Activated CD8-positive, alpha-beta memory T cell treated with anti-CD3 and anti-CD28 coated beads, Interleukin-2, amount 10 ng/mL, durations not matched to agents 7 days and 5 days (primary cell): ENCODE measurements around the gene PEPD. TPM values are rescaled to one million over a fixed set of nuclear protein-coding genes. Genes with fewer than 3 reads are reported as not detected.

Experiments
- ATAC-seq: fragments of 150-1000 bp; cut with Tn5 transposase; one replicate; pipeline ENCODE4 v1.10.0; 2021; ENCODE audit warnings: moderate library complexity
- CTCF ChIA-PET: fragments of 350-600 bp; sonication (Branson Sonifier 250); formaldehyde crosslinking; loops from one replicate; lab custom pipeline; 2021; ENCODE audit warnings: antibody characterized with exemption; lab: Charles Lee
- DNase-seq: peaks from one replicate; pipeline ENCODE4 v3.0.0-alpha.2; 2020
- H3K27ac Mint-ChIP-seq: one replicate; pipeline ENCODE4 v1.8.0; 2021; ENCODE audit warnings: mild to moderate bottlenecking, mixed read lengths
- H3K27me3 Mint-ChIP-seq: one replicate; pipeline ENCODE4 v1.8.0; 2021; ENCODE audit warnings: mixed read lengths
- H3K36me3 Mint-ChIP-seq: one replicate; pipeline ENCODE4 v1.8.0; 2021; ENCODE audit warnings: mild to moderate bottlenecking, mixed read lengths
- H3K4me1 Mint-ChIP-seq: one replicate; pipeline ENCODE4 v1.8.0; 2021; ENCODE audit warnings: mixed read lengths
- H3K4me3 Mint-ChIP-seq: one replicate; pipeline ENCODE4 v1.8.0; 2021; ENCODE audit warnings: mild to moderate bottlenecking, moderate library complexity, mixed read lengths
- H3K9me3 Mint-ChIP-seq: one replicate; pipeline ENCODE4 v1.8.0; 2022; ENCODE audit warnings: low read depth, mixed read lengths
- total RNA-seq, 2 experiments: library from RNA; stranded (reverse); gene quantifications; one replicate each; pipeline ENCODE4 v1.2.3, GENCODE V29; 2021

Gene PEPD
- total RNA-seq, 2 experiments from 2014 or later: 14.9 to 20.3 TPM

DNA sequence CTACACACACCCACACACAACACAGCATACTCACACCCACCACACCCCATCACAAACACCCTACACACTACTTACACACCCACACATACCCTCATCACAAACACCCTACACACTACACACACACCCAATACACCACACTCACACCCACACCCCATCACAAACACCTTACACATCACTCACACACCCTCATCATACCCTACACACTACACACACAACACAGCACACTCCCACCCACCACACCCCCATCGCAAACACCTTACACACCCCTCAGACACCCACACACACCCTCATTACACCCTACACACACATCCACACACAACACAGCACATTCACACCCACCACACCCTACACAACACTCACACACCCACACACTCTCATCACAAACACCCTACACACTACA is 15.8 kb downstream of the PEPD start:
- Mint-ChIP-seq H3K27me3 (no peaks in the 10 kb centered on the region), H3K36me3 (no peaks in the 10 kb centered on the region), H3K9me3 (no peaks in the 10 kb centered on the region), H3K4me1 (peaks cover 9% of the 10 kb centered on the region), H3K27ac (peak overlapping the region; percentile 2), H3K4me3 (no peak overlapping the region)
- no peak for ATAC-seq
- CTCF ChIA-PET: no interaction called here
- no peak for DNase-seq

DNA sequence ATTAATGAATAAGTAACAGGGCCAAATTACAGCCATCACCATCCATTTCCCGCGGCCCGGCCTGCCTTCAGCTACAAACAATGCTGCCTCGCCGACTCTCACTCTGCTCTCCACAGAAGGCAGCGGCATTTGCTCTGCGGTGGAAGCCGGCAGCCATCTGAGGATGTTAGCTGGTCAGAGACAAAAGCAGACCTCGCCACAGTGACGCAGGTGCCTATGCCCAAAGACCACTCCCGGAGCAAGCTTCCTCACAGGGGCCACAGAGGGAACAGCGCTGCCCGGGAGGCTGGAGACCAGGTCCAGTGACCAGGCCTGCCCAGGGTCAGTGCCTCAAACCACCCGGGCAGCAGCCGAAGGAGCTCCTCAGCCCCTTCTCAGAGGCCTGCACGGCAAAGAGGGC is 16.4 kb downstream of the PEPD start:
- CTCF ChIA-PET: interaction anchor here (1.6 kb wide), 1 partner anchor 74 kb away, joined by 4 read pairs; no protein-coding TSS in a partner anchor
- Mint-ChIP-seq H3K27me3 (no peaks in the 10 kb centered on the region), H3K9me3 (no peaks in the 10 kb centered on the region), H3K4me3 (no peak overlapping the region), H3K4me1 (peaks cover 9% of the 10 kb centered on the region), H3K27ac (no peak overlapping the region), H3K36me3 (no peaks in the 10 kb centered on the region)
- no peak for DNase-seq
- ATAC-seq: no peak

DNA sequence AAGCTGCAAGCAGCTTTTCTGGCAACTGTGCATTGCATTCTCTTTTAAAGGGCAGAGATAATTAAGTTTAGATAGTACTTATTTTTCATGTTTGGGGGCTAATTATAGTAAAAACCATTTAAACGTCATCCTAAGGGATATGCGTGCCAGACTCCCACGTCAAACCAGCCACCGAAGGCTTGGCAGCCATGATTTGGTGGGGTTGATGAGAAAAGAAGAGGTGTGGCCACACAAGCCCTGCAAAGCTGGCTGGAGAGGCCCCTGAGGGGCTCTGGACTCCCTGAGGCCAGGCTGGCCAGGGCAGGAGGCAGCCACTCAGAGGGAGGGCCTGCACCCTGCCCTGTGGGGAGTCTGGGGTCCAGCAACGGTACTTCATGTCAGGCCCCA is 17.5 kb downstream of the PEPD start:
- Mint-ChIP-seq H3K9me3 (no peaks in the 10 kb centered on the region), H3K27ac (no peak overlapping the region), H3K36me3 (no peaks in the 10 kb centered on the region), H3K4me1 (peaks cover 9% of the 10 kb centered on the region), H3K4me3 (no peak overlapping the region), H3K27me3 (no peaks in the 10 kb centered on the region)
- ATAC-seq (no peak), DNase-seq (no peak)
- CTCF ChIA-PET: interaction anchor here (1.6 kb wide), 1 partner anchor 73 kb away, joined by 4 read pairs; no protein-coding TSS in a partner anchor

- Mint-ChIP-seq H3K9me3 (no peaks in the 10 kb centered on the region), H3K4me3 (no peak overlapping the region), H3K4me1 (peaks cover 9% of the 10 kb centered on the region), H3K36me3 (no peaks in the 10 kb centered on the region), H3K27me3 (no peaks in the 10 kb centered on the region), H3K27ac (no peak overlapping the region)
- CTCF ChIA-PET: interaction anchor here (1.6 kb wide), 1 partner anchor 73 kb away, joined by 4 read pairs; no protein-coding TSS in a partner anchor
- DNase-seq (no peak), ATAC-seq (no peak)
Measured at GRCh38 chr19:33503433-33504057, 18.0 kb downstream of the PEPD start.

- CTCF ChIA-PET: no interaction called here
- ATAC-seq (no peak), DNase-seq (no peak)
- H3K27ac Mint-ChIP-seq: no peak overlapping the region
- H3K4me1 Mint-ChIP-seq: peaks cover 9% of the 10 kb centered on the region
- H3K27me3 Mint-ChIP-seq: no peaks in the 10 kb centered on the region
- H3K36me3 Mint-ChIP-seq: no peaks in the 10 kb centered on the region
- no peak overlapping the region for H3K4me3 Mint-ChIP-seq
- H3K9me3 Mint-ChIP-seq: no peaks in the 10 kb centered on the region
Measured at GRCh38 chr19:33503030-33503429, 18.6 kb downstream of the PEPD start.

DNA sequence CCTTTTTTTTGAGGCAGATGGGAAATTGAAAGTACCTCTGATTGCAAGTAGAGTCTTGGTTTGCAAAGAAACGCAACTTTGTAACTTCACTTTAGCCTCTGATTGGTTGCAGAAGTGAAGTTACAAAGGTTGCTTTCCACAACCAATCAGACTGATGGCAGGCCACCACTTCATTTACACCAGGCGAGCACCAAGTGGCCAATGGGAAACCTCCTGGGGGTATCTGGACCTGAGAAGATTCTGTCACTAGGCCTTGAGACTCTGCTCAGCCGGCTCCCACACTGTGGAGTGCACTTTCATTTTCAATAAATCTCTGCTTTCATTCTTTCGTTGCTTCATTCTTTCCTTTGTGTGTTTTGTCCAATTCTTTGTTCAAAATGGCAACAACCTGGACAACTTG is 19.1 kb downstream of the PEPD start:
- ATAC-seq (no peak), DNase-seq (no peak)
- no peaks in the 10 kb centered on the region for H3K27me3 Mint-ChIP-seq
- H3K27ac Mint-ChIP-seq: no peak overlapping the region
- peaks cover 9% of the 10 kb centered on the region for H3K4me1 Mint-ChIP-seq
- H3K9me3 Mint-ChIP-seq: no peaks in the 10 kb centered on the region
- H3K4me3 Mint-ChIP-seq: no peak overlapping the region
- no peaks in the 10 kb centered on the region for H3K36me3 Mint-ChIP-seq
- CTCF ChIA-PET: no interaction called here

DNA sequence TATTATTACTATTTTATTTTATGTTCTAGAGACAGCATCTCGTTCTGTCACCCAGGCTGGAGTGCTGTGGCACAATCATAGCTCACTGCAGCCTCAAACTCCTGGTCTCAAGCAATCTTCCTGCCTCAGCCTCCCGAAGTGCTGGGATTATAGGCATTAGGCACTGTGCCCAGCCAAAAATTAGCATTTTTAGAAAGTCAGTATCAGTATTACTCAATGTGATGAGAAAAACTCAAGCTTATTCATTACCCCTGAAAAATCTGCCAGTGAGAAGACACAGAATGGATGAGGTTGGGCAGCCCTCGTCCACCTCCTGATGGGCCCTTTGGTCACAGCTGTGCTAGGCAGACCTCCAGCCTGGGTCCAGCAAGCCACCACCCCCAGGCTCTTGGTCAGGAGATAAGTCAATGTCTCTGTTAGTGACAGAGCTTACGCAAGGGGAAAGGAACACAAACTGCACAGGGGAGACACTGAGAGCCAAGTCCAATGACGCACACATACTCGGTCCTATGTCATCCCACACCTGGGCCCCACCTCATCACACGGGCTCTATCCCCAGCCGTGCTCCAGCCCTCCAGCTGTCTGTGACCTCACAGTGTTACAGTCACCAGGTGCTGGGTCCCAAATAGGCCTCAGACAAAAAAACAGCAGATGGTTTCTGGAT is 19.8 kb downstream of the PEPD start:
- Mint-ChIP-seq H3K4me1 (peaks cover 9% of the 10 kb centered on the region), H3K27me3 (no peaks in the 10 kb centered on the region), H3K36me3 (no peaks in the 10 kb centered on the region), H3K27ac (no peak overlapping the region), H3K9me3 (no peaks in the 10 kb centered on the region), H3K4me3 (no peak overlapping the region)
- ATAC-seq (no peak), DNase-seq (no peak)
- CTCF ChIA-PET: no interaction called here

DNA sequence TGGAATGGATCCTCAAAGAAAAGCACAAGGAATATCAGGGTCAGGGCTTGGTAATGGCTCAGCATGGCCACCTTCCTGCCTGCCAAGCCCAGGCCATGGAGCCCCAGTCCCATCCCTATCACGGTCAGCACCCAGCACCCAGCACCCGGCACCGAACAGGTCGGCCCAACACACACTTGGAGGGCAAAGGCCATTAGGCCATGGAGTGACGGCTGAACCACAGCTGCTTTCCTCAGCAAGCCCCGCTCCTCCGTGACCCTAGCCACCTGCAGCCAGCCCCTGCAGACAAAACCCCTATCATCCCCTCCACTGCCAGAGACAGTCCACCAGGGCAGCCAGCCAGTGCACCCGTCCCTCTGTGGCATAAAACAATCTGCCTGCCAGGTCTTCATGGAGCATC is 20.6 kb downstream of the PEPD start:
- Mint-ChIP-seq H3K9me3 (no peaks in the 10 kb centered on the region), H3K27me3 (no peaks in the 10 kb centered on the region), H3K36me3 (no peaks in the 10 kb centered on the region), H3K27ac (no peak overlapping the region), H3K4me3 (no peak overlapping the region), H3K4me1 (peaks cover 9% of the 10 kb centered on the region)
- ATAC-seq (no peak), DNase-seq (no peak)
- CTCF ChIA-PET: no interaction called here

GRCh38 chr19:33500586-33500985 is 21.0 kb downstream of the PEPD start:
- CTCF ChIA-PET: no interaction called here
- no peaks in the 10 kb centered on the region for H3K27me3 Mint-ChIP-seq
- no peak overlapping the region for H3K4me3 Mint-ChIP-seq
- DNase-seq: no peak
- no peak for ATAC-seq
- no peaks in the 10 kb centered on the region for H3K36me3 Mint-ChIP-seq
- H3K9me3 Mint-ChIP-seq: no peaks in the 10 kb centered on the region
- H3K27ac Mint-ChIP-seq: no peak overlapping the region
- peaks cover 9% of the 10 kb centered on the region for H3K4me1 Mint-ChIP-seq

GRCh38 chr19:33499671-33500506 is 21.7 kb downstream of the PEPD start:
- Mint-ChIP-seq H3K4me1 (peaks cover 9% of the 10 kb centered on the region), H3K27me3 (no peaks in the 10 kb centered on the region), H3K27ac (no peak overlapping the region), H3K36me3 (no peaks in the 10 kb centered on the region), H3K4me3 (no peak overlapping the region), H3K9me3 (no peaks in the 10 kb centered on the region)
- CTCF ChIA-PET: no interaction called here
- no peak for DNase-seq
- no peak for ATAC-seq

DNA sequence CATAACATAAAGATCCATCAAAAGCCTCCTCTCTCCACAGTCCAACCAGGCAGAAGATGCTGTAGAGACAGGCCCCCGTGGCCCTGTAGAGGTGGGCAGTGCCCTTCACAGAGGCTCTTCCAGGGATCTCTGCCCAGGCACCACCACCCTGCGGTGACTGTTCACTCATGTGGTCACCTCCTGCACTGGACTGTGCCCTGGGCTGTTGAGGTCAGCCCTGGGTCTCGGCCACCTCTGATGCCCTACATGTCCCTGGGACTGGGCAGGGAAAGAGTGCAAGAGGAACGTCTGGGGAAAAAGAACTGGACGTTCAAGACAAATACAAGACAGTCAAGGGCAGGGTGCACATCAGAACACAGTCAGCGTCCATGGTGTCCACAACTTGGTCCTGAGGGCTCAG is 22.3 kb downstream of the PEPD start:
- no peaks in the 10 kb centered on the region for H3K9me3 Mint-ChIP-seq
- H3K27ac Mint-ChIP-seq: no peak overlapping the region
- no peaks in the 10 kb centered on the region for H3K36me3 Mint-ChIP-seq
- H3K4me1 Mint-ChIP-seq: peaks cover 9% of the 10 kb centered on the region
- ATAC-seq (no peak), DNase-seq (no peak)
- no peaks in the 10 kb centered on the region for H3K27me3 Mint-ChIP-seq
- no peak overlapping the region for H3K4me3 Mint-ChIP-seq
- CTCF ChIA-PET: no interaction called here

- no peak overlapping the region for H3K27ac Mint-ChIP-seq
- no peak for DNase-seq
- peaks cover 9% of the 10 kb centered on the region for H3K4me1 Mint-ChIP-seq
- CTCF ChIA-PET: no interaction called here
- H3K27me3 Mint-ChIP-seq: no peaks in the 10 kb centered on the region
- no peak overlapping the region for H3K4me3 Mint-ChIP-seq
- ATAC-seq: no peak
- H3K9me3 Mint-ChIP-seq: no peaks in the 10 kb centered on the region
- no peaks in the 10 kb centered on the region for H3K36me3 Mint-ChIP-seq
Measured at GRCh38 chr19:33498391-33499000, 23.1 kb downstream of the PEPD start.

GRCh38 chr19:33497778-33498175 is 23.8 kb downstream of the PEPD start:
- no peak for DNase-seq
- H3K27me3 Mint-ChIP-seq: no peaks in the 10 kb centered on the region
- CTCF ChIA-PET: no interaction called here
- H3K9me3 Mint-ChIP-seq: no peaks in the 10 kb centered on the region
- no peak for ATAC-seq
- peaks cover 4% of the 10 kb centered on the region for H3K4me1 Mint-ChIP-seq
- H3K4me3 Mint-ChIP-seq: no peak overlapping the region
- H3K27ac Mint-ChIP-seq: no peak overlapping the region
- H3K36me3 Mint-ChIP-seq: no peaks in the 10 kb centered on the region
